Stimulated activated CD8-positive, alpha-beta memory T cell treated with anti-CD3 and anti-CD28 coated beads, Interleukin-12 subunit alpha, Interleukin-12 subunit beta, amount 100 ng/mL, for 4 hours (primary cell): ENCODE results near the gene FOXS1.

Source experiments
- DNase-seq: peaks from one replicate; pipeline ENCODE4 v3.0.0-alpha.2; 2020; ENCODE audit warnings: low read depth

FOXS1 gene

DNA sequence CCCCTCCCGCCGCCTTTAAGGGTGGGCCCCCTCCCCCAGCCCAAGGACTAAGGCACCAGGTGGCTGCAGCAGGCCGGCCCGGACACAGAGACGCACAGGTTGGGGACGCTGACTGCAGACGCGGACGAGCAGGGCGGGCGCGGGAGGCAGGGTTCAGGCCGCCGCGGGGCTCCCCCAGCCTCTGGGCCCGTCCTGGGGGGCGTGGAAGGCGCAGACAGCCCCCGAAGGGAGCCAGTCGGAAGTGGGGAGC, 15.7 kb upstream of the FOXS1 start:
- DNase-seq: no peak

DNA sequence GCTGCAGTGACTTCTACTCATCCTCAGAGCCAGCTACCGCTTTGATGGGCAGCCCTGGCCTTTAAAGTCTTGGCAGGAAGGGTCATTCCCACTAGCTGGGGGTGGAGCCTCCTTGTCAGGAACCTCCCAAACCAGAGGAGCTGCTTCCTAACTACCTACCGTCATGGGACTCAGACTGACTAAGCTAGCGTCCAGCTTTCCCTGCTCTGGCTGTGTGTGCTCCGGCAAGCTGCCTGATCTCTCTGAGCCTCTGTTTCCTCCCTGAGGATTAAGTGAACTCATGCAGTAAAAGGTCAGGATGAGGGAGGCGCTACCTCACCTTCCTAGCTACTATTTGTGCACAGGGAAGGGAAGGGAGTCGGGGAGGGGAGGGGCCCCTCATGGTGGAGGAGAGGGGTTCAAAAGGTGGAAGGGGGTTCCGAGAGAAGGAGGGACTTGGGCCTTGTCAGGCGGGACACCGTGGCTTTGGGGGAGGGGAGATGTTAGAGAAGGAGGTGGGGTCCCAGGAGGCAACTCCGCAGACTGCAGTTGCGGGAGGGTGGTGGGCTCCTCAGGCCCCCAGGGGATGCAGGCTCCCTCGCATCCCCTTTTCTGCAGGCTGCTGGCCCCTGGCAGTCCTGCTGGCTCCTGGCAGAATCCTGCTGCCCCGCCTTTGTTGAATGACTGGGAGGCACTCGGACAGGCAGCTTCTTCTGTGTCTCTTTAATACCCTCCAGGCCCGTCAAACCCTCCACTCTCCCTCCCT, 15.2 kb upstream of the FOXS1 start:
- DNase-seq: no peak

DNA sequence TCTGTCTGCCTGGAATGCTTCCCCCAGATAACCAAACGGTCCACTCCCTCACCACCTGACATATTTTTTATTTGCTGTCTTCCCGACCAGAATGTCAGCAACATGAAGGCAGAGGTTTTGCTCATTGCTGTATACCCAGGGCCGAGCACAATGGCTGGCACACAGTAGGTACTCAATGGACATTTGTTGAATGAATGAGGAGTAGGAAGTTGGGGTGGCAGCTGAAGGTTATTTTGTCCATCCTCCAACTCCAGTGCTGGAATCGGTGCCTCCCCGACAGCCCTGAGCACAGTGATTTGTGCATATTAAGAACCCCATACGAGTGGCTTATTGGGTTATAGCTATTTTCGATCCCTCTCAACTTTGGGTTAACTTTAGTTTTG, 14.6 kb upstream of the FOXS1 start:
- DNase-seq: no peak

DNA sequence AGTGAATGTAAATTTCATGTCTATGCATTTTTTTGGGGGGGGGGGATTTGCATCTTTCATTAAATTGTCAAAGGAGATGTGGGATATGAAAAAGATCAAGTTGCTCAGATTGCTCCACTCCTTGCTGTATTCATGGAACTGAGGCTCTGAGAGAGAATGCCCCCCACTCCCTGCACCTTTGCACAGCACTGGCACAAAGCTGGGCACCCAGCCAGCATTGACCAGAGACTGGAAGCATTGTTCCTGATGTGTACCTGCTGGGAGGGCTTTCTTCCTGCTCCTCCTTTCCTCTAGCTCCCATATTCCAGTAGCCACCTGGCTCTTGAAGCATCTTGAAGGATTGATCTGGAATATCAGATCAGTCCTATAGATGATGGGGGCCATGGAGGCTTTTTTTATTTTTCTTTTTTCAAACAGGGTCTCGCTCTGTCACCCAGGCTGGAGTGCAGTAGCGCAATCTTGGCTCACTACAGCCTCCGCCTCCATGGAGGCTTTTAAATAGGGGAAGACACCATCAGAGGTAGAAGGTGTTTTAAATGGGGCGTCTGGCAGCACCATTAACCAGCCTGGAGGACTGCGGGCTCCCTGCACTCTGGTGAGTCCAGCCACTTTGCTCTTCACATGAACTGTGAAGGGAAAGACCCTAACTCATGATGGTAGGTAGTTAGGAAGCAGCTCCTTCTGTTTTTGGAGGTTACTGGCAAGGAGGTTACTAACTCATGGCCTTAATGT, 14.0 kb upstream of the FOXS1 start:
- DNase-seq: no peak

DNA sequence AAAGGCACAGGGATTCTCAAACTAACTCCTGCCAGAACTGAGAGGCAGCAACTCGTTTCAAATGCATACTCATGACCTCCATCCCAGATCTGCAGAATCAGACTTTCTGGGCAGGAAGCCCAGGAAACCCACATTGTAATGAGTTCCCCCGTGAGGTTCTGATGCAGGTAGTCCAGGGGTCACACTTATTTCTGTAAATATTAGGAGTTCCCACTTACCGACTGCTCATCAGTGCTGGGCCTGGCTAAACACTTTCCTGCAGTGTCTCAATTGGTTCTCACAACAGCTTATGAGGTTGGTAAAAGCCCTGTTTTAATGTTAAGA, 13.3 kb upstream of the FOXS1 start:
- DNase-seq: no peak

DNA sequence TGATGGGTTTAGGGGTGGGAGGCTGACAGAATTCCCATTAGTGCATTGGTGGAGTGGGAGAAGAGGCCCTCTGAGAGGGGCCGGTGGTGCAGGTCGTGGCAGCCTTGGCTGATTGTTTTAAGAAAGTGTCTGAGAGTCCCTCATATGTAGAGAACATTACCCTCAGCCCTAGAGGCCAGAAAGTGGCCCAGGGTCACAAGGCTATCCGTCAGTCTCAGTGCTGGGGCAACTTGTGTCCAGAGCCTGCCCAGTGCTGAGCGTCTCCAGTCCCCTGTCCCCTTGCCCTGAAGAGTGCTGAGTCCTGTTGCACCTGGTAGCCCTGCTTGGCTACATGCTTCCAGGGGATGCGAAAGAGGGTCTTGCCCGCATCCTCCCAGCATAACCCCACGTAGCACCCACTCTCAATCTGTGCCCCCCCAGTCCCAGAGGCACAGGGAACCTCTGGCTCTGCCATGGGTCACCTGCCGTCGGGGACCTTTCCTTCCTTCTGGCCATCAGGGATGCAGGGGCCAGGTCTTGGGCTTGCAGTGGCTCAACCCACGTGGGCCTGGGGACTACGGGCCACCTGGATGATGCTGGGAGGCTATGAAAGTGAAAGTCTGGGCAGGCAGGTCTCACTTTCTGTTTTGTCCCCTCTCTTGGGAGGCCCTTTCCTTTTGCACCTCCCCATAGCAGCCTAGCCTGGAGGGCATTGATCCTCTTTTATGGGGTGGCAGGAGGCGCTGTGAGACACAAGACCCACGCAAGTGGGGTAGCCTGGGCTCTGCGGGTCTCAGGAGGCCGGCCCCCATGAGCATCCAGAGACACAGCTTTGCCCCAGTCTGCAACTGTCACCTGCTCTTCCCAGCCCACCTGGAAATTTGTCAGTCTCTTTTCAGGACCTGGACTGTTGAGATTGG, 12.7 kb upstream of the FOXS1 start:
- no peak for DNase-seq

DNA sequence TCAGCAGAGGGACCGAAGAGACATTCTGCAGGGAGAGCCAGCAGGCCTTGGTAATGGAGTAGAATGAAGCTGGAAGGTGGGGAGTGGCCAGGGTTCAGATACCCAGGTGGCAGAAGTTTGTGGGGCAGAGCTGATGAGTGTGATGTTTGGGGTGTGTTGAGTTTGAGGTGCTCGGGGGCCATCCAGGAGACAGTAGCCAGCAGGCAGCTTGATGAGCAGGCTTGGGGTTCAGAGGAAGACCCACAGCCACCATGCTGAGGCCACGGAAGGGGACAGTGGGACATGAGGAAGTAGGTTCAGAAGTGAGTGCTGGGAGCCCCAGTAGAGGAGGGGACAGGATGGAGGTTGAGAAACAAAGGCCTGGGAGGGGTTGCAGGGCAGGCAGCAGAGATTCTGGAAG, 11.1 kb upstream of the FOXS1 start:
- DNase-seq: no peak

DNA sequence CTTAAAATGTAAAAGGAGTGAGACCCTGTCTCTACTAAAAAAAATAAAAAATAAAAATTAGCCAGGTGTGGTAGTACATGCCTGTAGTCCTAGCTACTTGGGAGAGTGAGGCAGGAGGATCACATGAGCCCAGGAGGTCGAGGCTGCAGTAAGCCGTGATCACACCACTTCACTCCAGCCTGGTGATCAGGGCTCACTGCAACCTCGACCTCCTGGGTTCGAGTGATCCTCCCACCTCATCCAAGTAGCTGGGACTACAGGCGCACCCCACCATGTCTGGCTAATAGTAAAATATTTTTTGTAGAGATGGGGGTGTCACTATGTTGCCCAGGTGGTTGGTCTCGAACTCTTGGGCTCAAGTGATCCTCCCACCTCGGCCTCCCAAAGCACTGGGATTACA, 8.1 kb upstream of the FOXS1 start:
- no peak for DNase-seq

DNA sequence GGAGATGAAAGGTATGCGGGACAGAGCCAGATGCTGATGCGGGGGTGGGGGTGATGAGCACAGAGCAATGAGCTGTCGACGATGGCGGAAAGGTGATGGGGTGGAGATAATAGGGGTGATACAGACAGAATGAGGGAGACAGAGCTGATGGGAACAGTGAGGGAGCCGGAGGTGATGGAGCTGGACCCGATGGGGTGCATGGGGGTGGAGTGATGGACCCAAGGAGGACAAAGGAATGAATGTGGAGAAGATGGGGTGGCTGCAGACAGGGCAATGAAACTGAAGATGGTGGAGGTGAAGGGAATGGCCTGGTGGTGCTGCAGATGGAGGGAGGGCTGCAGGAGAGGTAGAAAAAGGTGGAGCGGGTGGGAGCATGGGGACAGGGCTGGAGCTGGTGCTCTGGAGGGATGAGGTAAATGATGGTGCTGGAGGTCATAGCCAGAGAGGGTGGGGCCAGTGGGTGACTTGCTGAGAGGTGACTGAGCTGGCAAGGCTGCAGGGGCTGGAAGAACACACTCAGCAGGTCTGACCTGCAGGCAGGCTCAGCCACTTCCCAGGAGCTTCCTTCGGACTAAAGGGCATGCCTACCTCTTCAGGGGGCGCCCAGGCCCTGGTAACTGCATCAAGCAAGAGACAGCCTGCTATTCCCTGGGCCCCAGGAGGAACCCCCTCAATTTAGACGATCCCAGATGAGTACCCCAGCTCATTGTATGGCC, 6.0 kb upstream of the FOXS1 start:
- DNase-seq: no peak

DNA sequence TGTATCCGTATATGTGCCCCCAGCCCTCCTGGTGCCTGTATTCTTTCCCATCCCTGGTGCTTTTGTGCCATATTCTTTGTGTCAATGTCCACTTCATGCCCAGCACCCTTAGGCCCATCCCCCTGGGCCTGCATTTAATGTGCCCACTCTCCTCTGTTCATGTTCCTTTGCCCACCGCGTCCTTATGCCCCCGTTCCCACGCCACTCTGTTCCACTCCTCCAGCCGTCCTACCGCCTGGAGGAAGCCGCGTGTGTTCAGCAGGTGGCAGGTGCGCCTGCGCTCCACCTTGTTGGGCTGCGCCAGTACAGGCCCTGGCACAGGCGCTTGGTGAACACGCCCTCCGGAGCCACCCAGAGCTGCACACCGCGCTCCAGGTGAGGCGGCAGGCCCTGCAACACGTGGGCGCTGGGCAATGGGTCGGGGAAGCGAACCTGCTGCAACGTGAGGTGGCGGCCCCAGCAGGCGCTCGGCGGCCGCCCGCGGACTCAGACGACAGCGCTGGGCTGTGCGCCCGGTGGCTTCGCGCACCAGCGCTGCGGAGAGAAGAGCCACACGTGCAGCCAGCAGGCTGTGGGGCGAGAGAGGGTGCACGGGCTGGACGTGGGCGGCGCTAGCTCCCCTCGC, 4.0 kb upstream of the FOXS1 start:
- no peak for DNase-seq

DNA sequence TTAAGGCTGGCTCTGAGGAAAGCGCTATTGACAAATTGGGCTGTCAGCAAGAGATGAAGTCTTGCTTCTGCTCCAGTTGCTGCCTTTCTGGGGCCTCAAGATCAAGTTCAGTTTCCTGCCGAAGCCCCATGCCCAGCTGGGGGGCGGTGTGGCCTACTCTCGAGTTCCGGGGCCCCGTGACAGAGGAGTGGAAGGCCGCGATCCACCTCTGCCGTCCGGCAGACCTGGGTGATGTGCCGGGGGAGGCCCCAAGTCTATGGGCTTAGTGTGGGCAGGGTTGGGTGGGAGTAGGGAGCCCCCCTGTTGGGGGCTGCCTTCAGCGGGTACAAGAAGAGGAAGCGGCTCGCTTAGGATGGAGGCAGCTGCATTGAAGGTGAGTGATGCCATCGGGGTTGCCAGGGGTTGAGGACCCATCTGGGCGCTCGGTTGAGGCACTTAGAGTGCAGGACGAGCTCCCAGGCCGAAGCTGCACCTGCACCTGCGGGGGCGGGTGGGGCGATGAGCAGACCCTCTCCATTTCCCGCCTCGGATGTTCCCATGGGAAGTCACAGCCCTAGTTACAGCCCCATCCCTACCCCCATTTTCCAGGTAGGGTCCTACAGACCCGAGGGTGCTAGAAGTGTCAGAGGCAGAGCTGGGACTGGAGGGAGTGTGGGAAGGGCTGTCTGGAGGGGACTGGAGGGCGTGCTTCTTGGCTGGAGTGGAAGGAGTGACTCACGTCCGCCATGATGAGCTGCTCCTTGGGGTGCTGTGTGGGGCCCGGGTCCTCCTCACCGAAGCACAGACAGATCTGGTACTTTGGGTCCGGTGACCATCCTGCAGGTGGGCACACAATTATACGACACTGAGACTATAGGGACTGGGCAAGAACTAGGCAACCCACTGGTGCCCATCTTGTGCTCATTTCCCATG, 2.9 kb upstream of the FOXS1 start:
- DNase-seq: no peak

DNA sequence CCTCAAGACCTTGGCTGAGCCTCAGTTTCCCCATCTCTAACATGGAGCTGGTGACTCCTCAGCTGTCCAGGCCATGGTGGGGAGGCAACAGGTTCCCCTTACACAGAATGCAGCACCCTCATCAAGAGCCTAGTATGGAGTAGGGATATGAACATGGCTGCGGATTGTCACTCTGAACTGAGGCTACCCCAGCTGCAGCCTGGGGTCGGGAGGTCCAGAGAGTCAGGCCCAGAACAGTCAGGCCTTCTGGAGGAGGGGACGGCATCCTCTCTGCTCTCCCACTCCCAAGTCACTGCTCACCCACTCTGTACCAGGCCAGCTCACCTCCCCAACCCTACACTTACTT, 1.4 kb upstream of the FOXS1 start:
- DNase-seq: no peak

DNA sequence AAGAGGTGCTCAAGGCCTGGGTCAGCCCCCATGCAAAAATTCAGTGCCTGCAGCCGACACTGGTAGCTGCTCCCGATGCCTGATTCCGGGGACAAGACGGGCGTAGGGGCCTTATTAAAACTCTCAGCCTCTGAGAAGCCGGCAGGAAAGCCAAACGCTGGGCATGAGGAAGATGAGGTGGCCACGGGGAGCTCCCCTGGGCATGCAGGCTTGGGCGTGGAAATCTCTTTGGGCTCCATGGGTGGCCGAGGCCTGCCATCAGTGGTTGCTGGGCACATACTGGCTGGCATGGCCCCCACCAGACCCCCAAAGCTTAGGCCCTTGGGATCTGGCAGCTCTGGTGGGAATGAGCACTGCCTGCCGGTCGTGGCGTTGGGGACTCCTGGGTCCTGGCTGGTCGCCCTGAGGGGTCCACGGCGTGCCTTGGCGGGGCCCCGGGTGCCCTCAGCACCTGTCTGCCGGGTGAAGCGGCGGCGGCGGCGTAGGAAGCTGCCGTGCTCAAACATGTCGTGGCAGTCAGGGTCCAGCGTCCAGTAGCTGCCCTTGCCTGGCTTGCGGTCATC, 586 bp downstream of the FOXS1 start:
- DNase-seq: no peak

DNA sequence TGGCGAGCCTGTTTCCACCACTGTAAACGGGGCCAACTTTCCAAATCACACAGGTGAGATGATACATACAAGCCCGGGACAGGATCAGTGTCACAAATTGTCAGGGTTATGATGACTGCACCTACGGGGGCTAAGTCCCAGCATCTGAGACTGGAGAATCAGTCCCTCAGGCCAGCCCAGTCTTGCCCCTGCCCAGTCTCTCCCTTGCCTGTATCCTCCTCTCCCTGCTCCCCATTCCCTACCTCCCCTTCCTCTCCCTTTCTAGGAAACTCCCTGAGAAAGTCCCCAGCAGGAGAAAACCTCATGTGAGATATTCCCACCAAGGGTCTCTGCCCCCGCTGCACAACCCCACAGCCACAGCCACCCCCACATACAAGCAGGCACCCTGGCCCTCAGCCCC, 1.5 kb downstream of the FOXS1 start:
- no peak for DNase-seq

DNA sequence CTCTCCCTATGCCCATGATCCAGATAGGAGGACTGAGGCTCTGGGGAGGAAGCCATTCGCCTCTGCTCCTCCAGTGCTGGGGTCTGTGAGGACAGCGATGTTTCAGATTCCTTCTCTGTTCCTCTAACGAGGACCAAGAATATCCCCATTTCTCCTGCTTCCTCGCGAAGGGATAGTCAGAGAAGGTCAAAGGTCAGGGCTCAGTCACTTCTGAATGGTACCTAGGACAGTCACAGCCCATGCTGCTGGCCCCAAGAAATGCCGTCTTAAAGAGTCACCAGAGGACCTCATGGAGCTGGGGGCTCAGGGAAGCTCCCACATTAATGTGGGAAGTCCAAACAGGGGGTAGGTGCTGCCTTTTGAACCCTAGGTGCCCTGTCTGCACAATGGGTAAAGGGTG, 2.1 kb downstream of the FOXS1 start:
- no peak for DNase-seq

DNA sequence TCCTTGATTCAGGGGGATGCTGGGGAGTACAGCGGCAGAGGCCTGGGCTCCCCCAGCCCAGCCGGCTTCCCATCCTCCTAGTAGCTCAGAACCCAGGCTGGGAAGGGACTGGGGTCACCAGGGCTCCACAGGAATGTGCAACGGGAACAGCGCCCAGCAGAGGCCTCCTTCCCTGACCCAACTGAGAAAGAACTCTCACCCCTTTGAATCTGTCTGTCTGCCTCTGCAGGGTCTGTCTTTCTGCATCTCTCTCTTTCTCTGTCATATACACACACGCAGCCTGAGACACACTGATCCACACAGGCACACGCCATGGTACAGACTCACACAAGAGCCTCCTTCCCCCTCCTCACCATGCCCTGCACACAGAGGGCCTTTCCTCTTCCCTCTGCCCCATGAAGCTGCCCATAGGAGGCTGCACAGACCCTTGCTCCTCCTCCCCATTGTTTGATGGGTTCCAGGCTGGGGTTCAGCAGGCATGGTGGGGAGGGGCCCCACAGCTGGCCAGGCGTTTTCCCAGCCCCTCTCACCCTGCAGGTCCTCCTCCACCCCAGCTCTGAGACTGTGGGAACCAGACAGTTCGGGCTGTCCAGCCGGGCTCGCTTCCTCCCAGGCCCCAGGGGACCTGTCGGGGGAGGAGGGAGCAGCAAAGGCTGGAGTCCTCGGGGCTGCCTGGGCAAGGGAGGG, 2.8 kb downstream of the FOXS1 start:
- DNase-seq: no peak

DNA sequence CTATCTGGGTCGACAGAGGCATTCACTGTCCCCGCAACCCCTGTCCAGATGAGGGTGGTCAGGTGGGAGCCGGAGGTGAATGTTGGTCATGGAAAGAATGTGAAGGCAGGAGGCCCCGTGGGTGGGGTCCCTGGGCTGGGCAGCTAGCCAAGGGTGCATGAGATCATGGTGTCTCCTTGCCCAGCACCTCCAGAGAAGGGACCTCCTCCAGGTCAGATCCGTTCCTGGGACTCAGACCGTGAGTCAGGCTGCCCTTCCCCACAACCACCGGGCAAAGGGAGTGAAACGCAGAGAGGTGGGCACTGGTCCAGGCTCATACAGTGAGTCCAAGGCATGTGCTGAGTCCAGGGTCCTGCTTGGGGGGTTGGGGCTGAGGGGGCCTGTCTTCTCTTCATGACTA, 3.5 kb downstream of the FOXS1 start:
- DNase-seq: no peak

DNA sequence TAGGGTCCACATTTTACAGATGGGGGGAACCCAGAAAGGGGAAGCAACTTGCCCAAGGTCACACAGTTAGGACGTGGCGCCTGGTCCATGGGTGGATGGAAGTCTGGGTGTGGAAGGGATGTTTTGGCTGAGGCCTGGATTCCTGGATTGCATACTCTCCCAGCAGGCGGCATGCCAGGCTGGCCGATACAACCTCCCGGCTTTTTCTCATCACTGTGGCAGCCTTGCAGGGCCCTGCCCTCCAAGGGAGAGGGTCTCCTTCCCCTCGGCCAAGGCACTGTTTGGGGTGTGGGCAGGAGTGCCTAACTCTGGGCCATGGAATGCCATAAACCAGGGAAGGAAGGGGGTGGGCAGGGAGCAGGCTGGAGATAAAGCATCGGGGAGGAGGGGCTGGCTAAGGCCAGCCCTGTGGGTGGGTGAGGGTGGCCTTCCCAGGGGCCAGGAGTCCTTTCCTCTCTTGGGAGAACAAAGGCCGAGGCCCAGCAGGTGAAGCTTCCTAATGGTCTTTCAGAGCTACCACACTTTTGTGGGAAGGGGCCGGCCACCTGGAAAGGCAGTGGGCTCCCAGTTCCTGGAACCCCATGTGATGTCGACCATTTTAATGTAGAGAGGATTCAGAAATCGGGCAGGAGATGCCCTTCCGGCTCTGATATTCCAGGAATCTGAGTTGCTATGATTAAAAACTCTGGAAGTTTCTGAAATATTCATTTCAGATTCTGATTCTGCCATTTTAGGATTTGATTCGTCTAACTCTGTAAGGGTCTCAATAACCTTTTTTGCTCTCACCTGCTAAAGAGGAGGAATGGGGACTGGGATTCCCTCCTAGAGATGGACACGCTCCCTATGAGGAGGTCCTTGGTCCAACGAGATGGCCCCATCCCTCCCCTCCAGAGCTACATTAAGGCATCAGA, 4.2 kb downstream of the FOXS1 start:
- DNase-seq: no peak

DNA sequence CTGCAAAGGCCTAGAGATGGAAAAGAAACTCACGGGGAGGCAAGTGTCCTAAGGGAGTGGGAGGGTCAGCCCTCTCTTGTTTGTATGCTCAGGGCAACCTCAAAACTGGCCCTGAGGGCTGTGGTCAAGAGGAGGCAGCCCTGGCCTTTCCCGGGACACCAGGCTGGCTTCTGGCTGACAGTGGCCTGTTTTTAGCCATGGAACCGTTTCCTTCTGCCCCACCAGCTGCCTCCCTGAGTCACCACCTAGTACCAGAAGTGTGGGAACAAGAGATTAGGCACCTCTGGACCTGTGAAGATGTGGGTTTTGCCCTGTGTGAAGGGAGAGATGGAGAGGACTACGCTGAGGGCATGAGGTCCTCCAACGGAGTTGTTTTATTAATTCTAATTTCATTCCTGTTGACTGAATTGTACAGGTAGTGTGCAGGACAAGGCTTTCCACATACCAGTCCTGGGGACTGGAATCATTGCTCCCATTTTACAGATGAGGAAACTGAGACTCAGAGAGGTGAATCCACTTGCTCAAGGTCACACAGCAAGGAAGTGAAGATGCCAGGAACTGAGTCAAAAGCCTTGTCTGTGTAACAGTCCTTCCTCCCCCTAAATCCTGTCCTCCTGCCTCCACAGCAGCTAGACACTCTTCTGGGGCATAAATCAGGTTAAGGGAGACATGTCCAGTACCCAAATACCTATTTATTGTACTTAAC, 5.5 kb downstream of the FOXS1 start:
- no peak for DNase-seq
